Measurements from ENCODE around the gene TOR1B. TPM values are rescaled to one million over a fixed set of nuclear protein-coding genes. Genes with fewer than 3 reads are reported as not detected.

The TOR1B gene
- total and polyA plus RNA-seq, 2 of the 4 experiments (the other 2 are of a cell fraction) = 15.6 to 21.0 TPM

GRCh38 chr9:129826759-129827158 lies 23.8 kb downstream of the TOR1B start:
- intact Hi-C loops (cut with micrococcal nuclease) = no loop called here
- Histone ChIP-seq H3K27me3 (ENCODE audit: control insufficient read depth, insufficient read depth, low read length) (no peaks in the 10 kb centered on the region), H2BK15ac (ENCODE audit: low read depth, low read length) (no peak overlapping the region), H2AK9ac (replicated peaks; ENCODE audit: low read depth, low read length, poor library complexity) (no peak overlapping the region), H4K8ac (ENCODE audit: low read depth in 2 of 2, low read length in 2 of 2) (no peak overlapping the region), H3K4me2 (ENCODE audit: low read depth, low read length) (no peak overlapping the region), H3K4me1 (ENCODE audit: control insufficient read depth, insufficient read depth, low read length) (peaks cover 2% of the 10 kb centered on the region; the same call in 1 of the 2 replicates), H3K9me3 (ENCODE audit: control insufficient read depth, insufficient read depth, low read length) (no peaks in the 10 kb centered on the region), H2BK5ac (ENCODE audit: low read depth, low read length, poor library complexity, severe bottlenecking) (no peak overlapping the region), H2BK120ac (ENCODE audit: low read depth, low read length) (no peak overlapping the region), H4K5ac (ENCODE audit: low read depth, low read length) (no peak overlapping the region), H3K18ac (ENCODE audit: low read depth, low read length) (no peak overlapping the region), H4K91ac (ENCODE audit: insufficient read depth, low read depth, low read length) (no peak overlapping the region), H4K20me1 (ENCODE audit: insufficient read depth, low read length) (peaks cover 11% of the 10 kb centered on the region; the same call in 1 of the 2 replicates), H3K9me1 (ENCODE audit: insufficient read depth, low read length) (peaks cover 6% of the 10 kb centered on the region; the same call in 1 of the 2 replicates), H3K27ac (ENCODE audit: insufficient read depth, low read length) (no peak overlapping the region), H3K9ac (ENCODE audit: low read depth, low read length) (no peak overlapping the region), H3K36me3 (ENCODE audit: control insufficient read depth, insufficient read depth, low read length) (peaks cover 36% of the 10 kb centered on the region), H2BK20ac (ENCODE audit: low read depth, low read length) (no peak overlapping the region), H2AFZ (replicated peaks; ENCODE audit: low read length, poor library complexity) (no peak overlapping the region), H3K79me1 (ENCODE audit: low read depth in 1 of 2, low read length in 2 of 2) (peaks cover 10 to 15% of the 10 kb centered on the region in 2 experiments), H3K56ac (ENCODE audit: extremely low read depth, insufficient read depth, low read length) (no peak overlapping the region), H2AK5ac (ENCODE audit: low read depth, low read length) (no peak overlapping the region), H3K4me3 (ENCODE audit: insufficient read depth, low read depth, low read length) (no peak overlapping the region), H3K14ac (replicated peaks; ENCODE audit: low read depth, low read length) (no peak overlapping the region), H3K23ac (ENCODE audit: low read depth, low read length) (no peak overlapping the region), H3K4ac (ENCODE audit: low read depth, low read length) (no peak overlapping the region)
- no TSS peak for BruUV-seq (replicated peaks)
- ChIA-PET CTCF (no interaction called here), POLR2A (ENCODE audit: unreplicated experiment) (no interaction called here)
- ATAC-seq (ENCODE audit: low read depth) (no peak), DNase-seq (no peak)
- no CpG with 5 or more reads among the region's 1 CpG for WGBS, 2 experiments (ENCODE audit: extremely low coverage in 2 of 2, insufficient read length in 1 of 2)
- in situ Hi-C loops (cut with MboI; ENCODE audit: low sequenced_read_pairs) = no loop called here
- TF ChIP-seq USF2 (IDR thresholded peaks at IDR 0.05; ENCODE audit: low read depth, low read length) (no peak), MAZ (IDR thresholded peaks at IDR 0.05; ENCODE audit: borderline replicate concordance, low read depth, low read length) (no peak), CHD1 (IDR thresholded peaks at IDR 0.05; ENCODE audit: low read depth, low read length) (no peak), FOS (IDR thresholded peaks at IDR 0.05; ENCODE audit: low read depth, low read length) (no peak), SMC3 (IDR thresholded peaks at IDR 0.05; ENCODE audit: low read depth, low read length) (no peak), RCOR1 (IDR thresholded peaks at IDR 0.05; ENCODE audit: insufficient replicate concordance, low read length) (no peak), POLR2A (IDR thresholded peaks at IDR 0.05; ENCODE audit: low read depth, low read length) (no peak), BHLHE40 (IDR thresholded peaks at IDR 0.05; ENCODE audit: low read depth, low read length) (no peak), CEBPB (IDR thresholded peaks at IDR 0.05; ENCODE audit: low read depth, low read length) (no peak), MXI1 (IDR thresholded peaks at IDR 0.05; ENCODE audit: borderline replicate concordance, low read depth, low read length) (no peak), RFX5 (IDR thresholded peaks at IDR 0.05; ENCODE audit: low read depth, low read length) (no peak), RAD21 (IDR thresholded peaks at IDR 0.05; ENCODE audit: low read length) (no peak), MAFK (IDR thresholded peaks at IDR 0.05; ENCODE audit: low read depth, low read length) (no peak), NFE2L2 (IDR thresholded peaks at IDR 0.05; ENCODE audit: low read depth, low read length) (no peak)
- TF ChIP-seq, protein P1, sequence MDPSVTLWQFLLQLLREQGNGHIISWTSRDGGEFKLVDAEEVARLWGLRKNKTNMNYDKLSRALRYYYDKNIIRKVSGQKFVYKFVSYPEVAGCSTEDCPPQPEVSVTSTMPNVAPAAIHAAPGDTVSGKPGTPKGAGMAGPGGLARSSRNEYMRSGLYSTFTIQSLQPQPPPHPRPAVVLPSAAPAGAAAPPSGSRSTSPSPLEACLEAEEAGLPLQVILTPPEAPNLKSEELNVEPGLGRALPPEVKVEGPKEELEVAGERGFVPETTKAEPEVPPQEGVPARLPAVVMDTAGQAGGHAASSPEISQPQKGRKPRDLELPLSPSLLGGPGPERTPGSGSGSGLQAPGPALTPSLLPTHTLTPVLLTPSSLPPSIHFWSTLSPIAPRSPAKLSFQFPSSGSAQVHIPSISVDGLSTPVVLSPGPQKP (IDR thresholded peaks at IDR 0.05; ENCODE audit: borderline replicate concordance, low read depth, low read length) = no peak
- TF ChIP-seq, protein P2, sequence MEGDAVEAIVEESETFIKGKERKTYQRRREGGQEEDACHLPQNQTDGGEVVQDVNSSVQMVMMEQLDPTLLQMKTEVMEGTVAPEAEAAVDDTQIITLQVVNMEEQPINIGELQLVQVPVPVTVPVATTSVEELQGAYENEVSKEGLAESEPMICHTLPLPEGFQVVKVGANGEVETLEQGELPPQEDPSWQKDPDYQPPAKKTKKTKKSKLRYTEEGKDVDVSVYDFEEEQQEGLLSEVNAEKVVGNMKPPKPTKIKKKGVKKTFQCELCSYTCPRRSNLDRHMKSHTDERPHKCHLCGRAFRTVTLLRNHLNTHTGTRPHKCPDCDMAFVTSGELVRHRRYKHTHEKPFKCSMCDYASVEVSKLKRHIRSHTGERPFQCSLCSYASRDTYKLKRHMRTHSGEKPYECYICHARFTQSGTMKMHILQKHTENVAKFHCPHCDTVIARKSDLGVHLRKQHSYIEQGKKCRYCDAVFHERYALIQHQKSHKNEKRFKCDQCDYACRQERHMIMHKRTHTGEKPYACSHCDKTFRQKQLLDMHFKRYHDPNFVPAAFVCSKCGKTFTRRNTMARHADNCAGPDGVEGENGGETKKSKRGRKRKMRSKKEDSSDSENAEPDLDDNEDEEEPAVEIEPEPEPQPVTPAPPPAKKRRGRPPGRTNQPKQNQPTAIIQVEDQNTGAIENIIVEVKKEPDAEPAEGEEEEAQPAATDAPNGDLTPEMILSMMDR (conservative IDR thresholded peaks at IDR 0.05; ENCODE audit: low read depth, low read length) = no peak
- dilution Hi-C loops (cut with HindIII; ENCODE audit: low sequenced_read_pairs, unreplicated experiment) = no loop called here

Data from IMR-90 (cell line).